Omental fat pad (tissue), 4 donors: ENCODE measurements around the gene PPAN. TPM values are rescaled to one million over a fixed set of nuclear protein-coding genes. Genes with fewer than 3 reads are reported as not detected.

ENCODE experiments used
- ATAC-seq: fragments of 150-250 bp; one replicate; pipeline ENCODE4 v1.9.1; 2016; ENCODE audit warnings: mild to moderate bottlenecking, moderate library complexity; ENCODE audit not compliant: low FRiP score
- DNase-seq: peaks from one replicate; pipeline ENCODE4 v3.0.0-alpha.2; 2019; ENCODE audit warnings: low spot score
- CTCF ChIP-seq, 3 donors: fragments of 450-650 bp; IDR thresholded peaks; one replicate each; pipeline ENCODE4 v1.5.1; 2016 to 2017; ENCODE audit warnings: antibody characterized with exemption in 3 of 3, mild to moderate bottlenecking in 3 of 3, moderate library complexity in 2 of 3
- total RNA-seq, 4 donors: library from RNA; depleted of rRNA; stranded (reverse); fragments of >200 nt; gene quantifications; one replicate each; pipeline ENCODE4 v1.1.0, GENCODE V29; 2016

PPAN gene
- total RNA-seq, 4 donors from 2014 or later, result 25.0 to 79.7 (median 32.0) TPM

GRCh38 chr19:10109528-10109927, 3.4 kb downstream of the PPAN start:
- ATAC-seq (no peak), DNase-seq (no peak)
- no peak for TF ChIP-seq CTCF (IDR thresholded peaks at IDR 0.05)

DNA sequence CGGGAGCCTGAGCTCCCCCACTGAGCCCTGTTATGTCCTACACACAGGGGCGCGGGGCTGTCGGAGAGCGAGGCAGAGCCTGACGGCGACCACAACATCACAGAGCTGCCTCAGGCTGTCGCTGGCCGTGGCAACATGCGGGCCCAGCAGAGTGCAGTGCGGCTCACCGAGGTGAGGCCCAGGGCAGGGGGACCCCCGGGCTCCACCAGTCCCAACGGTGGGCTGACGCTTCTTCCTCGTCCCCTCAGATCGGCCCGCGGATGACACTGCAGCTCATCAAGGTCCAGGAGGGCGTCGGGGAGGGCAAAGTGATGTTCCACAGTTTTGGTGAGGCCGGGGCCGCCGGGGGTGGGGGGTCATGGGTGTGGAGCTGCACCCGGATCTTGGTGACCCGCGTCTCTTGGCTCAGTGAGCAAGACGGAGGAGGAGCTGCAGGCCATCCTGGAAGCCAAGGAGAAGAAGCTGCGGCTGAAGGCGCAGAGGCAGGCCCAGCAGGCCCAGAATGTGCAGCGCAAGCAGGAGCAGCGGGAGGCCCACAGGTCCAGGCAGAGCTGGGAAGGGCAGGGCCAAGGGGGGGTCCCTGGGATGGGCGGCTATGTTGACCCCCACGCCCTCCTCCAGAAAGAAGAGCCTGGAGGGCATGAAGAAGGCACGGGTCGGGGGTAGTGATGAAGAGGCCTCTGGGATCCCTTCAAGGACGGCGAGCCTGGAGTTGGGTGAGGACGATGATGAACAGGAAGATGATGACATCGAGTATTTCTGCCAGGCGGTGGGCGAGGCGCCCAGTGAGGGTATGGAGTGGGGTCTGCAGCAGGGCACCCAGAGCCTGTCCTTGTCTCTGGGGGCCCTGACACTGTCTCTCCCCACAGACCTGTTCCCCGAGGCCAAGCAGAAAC, 4.2 kb downstream of the PPAN start:
- no peak for DNase-seq
- no peak for ATAC-seq
- TF ChIP-seq CTCF (IDR thresholded peaks at IDR 0.05), result no peak

DNA sequence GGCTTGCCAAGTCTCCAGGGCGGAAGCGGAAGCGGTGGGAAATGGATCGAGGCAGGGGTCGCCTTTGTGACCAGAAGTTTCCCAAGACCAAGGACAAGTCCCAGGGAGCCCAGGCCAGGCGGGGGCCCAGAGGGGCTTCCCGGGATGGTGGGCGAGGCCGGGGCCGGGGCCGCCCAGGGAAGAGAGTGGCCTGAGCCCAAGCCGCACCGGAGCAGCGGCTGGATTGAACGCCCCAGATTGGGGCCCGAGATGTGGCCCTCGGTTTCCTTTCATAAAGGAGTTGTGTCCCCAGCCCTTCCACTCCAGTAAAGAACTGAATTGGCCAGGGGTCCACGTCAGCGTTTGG, 4.8 kb downstream of the PPAN start:
- DNase-seq, result no peak
- TF ChIP-seq CTCF (IDR thresholded peaks at IDR 0.05), result no peak
- no peak for ATAC-seq

GRCh38 chr19:10111405-10111811, 5.2 kb downstream of the PPAN start, which contains the start of gene P2RY11:
Gene P2RY11, plus strand, starts transcription at chr19:10111693. Its CDS starts 29 bp downstream, at chr19:10111722.
- no peak for DNase-seq
- no peak for TF ChIP-seq CTCF (IDR thresholded peaks at IDR 0.05)
- ATAC-seq, result no peak

GRCh38 chr19:10112037-10112761, 6.0 kb downstream of the PPAN start:
- ATAC-seq, result no peak
- no peak for TF ChIP-seq CTCF (IDR thresholded peaks at IDR 0.05)
- no peak for DNase-seq

DNA sequence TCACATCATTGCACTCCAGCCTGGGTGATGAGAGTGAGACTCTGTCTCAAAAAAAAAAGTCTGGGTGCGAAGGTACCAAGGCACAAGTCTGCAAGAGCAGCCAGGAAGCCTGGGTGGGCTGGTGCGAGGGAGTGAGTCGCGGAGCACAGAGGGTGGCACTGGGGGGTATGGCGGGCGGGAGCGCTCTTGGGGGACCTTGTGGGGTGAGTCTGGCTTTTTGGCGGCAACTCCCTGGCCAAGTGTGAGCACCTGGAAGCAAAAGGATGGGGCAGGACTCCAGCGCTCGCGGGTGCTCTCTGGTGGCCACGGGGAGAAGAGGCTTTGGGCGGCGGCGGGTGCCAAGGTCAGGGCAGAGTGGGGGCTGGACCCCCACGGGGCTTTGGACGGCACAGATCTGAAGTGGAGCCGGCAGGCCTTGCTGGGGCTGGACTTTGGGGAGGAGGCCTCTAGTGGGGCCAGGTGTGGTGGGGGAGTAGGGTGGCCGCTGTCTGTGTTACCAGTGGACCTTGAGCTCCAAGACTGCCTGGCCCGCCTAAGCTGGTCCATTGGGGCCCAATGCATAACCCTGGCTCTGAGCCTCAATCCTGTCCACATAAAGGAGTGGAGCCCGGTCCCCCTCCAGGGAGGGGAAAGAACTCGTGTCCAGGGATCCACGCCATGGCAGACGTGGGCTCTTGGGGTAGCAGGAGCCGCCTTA, 6.9 kb downstream of the PPAN start:
- DNase-seq (no peak), ATAC-seq (no peak)

More for the DNA sequence above, 6.9 kb downstream of the PPAN start:
- no peak for TF ChIP-seq CTCF (IDR thresholded peaks at IDR 0.05)
